Activated CD4-positive, alpha-beta T cell treated with anti-CD3 and anti-CD28 coated beads for 24 hours (primary cell): ENCODE measurements around the gene WNT9B.
"Not testable (repeated sequence)": the region's sequence is repeated elsewhere in the genome, so short reads cannot be mapped to it uniquely, and the experiment has no call there.

Experiments used
- DNase-seq, 2 donors: peaks; one replicate each; pipeline ENCODE4 v3.0.0-alpha.2; 2020; ENCODE audit warnings: low read depth in 2 of 2

The WNT9B gene

DNA sequence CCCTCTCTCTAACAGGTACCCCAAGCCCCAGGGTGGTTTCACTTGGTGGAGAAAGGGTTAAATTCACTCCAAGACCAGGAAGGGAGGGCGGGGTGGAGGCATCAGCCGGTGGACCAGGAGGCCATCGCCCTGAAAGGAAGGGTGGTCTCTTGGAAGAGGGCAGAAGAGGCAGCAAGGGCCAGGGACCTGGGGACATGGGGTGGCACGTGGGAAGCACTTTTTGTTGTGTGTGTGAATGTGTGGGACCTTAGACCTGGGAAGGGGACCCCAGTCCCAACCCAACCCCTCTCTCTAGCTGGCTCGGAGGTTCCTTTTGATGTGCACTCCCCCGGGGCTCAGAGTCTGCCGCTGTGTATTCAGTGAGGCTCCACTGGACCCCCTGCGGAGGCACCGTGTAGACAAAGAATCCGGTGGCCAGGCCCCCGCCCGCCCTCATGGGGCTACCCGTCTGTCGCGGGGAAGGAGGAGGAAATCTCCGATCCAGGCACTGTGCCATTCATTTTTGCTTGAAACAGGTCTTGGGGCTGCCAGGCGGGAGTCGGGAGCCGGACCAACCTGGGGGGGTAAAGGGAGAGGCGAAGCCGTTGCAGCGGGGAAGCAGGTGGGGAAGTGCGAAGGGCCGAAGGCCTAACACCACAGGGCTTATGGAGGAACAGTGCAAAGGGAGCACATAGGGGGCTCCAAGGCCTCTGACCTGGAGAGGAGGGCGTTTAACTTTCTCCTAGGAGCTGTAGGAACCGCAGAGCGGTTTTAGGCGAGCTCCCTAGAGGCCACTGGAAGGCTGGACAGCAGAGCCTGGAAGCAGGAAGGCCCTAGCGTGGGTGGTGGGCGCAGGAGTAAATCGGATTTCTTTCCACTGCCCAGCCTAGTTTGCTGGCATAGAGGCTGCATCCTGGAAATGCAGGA, 29.6 kb upstream of the WNT9B start:
- DNase-seq: no peak

DNA sequence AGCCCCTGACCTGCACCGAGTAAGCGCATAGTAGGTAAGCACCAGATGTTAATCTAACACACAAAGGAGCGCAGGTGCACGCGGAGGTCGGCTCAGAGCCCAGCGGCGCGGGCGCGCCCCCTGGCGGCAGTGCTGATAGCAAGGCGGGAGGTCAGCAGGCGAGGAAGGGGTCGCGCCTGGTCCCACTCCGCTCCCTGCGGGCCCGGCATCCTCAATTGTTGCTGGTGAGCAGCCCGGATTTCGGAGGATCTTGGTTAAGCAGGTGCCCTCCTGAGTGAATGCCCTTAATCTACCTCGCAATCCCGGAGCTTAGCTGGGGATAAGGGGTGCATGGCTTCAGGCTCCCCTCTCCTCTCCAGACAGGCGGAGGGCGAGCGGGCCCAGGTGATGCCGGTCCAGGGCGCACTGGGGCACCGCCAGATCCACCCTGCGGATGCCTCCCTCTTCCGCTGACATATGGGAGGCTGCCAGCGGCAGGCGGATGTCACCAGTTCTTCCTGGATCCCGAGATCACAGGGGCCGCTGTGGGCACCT, 28.9 kb upstream of the WNT9B start:
- DNase-seq: peak in 1 of 2 donors; percentile 25

DNA sequence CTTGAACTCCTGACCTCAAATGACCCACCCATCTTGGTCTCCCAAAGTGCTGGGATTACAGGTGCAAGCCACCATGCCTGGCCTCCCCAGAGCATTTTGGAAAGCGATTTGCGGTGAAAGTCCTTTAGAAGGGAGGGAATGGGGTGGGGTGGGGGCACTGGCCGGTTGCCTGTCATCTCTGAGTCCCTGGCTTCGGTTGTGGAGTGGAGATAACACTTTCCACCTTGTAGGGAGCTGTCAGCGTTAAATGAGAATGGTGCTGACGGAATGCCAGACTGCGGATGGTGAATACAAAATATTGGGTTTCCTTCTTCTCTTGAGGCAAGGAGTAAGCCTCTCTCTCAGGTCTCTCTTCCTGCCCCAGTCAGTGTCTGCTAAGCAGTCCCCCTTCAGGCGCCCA, 27.7 kb upstream of the WNT9B start:
- no peak for DNase-seq

DNA sequence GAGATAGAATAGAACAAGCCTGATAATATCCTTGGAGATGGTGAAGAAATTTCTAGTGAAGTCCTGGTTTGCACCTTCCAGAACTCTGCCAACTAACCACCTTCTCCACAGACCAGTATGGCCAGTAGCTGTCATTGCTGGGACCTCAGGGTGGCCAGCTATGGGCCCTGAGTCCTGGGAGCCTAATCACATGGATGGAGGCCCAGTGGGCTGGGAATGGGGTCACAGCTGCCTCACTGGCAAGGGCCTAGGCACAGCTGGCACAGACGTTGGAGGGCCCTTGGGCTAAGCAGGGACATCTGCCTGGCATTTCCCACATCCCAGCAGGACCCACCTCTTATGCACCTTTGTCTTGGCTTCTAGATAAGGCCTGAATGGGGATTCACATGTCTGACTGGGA, 25.3 kb upstream of the WNT9B start:
- no peak for DNase-seq

DNA sequence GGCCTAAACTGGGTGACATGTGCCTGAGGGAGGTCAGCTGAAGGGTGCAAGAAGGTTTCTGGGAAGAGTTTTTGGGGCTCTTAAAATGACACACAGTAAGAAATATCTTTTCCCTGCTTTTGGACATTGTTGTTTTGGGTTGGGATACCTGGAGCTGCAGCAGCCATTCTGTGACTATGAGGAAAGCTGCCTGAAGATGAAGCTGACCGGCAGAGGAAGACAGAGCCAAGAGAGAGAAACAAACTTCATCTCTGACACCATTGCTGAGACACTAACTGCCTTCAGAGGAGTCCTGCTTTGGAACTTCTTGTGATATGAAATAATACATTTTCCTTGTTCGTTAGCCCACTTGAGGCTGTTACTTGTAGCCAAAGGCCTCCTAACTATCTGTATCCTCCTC, 24.1 kb upstream of the WNT9B start:
- no peak for DNase-seq

DNA sequence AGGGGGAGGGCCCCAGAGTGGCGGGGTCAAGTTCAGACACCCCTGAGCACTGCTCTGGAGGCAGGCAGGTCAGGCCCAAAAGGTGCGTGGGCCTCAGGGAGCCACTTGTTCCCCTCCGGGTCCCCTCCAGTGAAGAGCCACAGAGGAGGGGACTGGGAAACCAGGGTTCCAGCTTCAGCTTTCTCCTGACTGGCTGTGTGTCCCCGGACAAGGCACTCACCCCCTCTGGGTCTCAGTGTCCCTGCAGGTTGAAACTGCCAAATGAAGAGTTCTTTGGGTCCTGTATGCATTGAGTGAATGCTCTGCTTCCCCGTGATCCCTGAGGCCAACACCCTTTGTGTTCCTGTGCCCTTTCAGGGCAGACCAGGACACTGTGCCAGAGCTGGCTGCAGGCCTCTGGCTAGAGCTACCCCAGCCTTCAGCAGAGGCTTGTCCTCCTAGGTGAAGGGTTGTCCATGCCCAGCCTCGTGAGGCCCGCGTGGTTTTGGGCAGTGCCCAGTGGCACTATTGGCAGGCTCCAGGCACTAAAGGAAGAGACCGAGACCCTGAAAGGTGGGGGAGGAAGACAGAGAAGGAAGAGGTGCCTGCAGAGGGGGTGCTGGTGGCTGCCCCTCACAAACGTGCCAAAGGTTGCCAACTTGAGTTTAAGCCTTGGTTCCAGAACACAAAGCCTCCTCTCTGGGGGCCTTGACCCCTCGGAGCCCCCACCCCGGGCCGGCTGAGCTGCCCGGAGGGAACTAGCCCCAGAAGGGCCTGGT, 19.6 kb upstream of the WNT9B start:
- no peak for DNase-seq

DNA sequence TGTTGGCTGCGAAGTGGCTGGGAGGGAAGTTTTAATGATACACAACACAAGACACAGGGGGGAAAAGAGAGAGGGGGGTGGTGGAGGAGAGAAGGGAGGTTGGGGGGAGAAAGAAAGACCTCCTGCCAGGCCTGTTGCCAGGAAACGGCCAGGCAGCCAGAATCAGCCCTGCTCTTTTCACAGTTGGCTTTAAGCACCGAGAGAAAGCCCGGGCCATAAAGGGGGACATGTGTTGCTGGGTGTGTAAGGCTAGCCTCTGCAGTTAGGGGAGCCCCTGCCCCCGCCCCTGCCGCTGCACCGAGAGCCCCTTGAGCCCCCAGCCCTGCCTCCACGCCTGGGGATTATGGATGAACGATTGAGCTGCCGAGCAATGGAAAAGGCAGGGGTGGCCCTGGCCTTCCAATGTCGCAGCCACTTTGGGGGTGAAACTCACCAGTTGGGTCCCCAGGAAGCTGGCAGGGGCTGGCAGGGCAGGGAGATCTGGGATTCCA, 19.0 kb upstream of the WNT9B start:
- no peak for DNase-seq

DNA sequence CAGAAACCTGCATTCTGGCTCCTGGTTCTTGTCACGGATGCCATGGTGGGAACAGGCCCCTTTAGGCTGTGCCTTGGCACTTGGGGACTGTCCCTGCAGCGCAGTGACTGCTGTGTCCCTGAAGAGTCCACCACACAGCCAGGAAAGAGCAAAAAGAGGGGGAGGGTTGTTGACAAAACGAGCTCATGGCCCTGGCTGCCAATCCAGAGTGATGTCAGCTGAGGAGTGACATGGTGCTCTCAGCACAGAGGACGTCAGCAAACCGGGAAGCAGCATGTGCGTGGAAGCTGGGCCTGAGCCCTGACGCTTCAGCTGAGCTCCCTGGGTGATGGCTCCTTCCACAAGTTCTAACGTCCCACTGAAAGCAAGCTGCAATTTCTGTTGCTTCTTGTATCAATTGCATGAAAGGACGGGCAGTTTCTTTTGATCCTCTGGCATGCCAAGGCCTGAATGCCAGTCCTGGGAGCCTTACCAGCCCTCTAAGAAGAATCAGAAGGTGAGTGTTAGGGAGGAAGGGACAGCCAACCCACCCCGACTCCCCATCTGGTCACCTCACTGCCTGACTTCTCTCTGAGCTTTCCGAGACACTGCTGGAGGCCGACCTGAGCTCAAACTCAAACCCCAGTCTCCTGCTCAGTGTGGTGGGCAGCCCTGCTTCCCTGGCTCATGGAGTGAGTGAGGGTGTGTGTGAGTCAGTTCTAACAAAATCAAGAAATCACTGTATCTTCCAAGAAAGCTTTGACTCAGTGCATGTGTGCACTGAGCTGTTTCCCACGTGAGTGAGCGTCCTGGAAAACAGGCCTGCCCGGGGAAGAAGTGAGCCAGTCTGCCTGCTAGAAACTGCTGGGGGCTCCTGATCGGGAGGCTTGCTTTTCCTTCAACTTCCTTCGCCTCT, 18.2 kb upstream of the WNT9B start:
- no peak for DNase-seq

DNA sequence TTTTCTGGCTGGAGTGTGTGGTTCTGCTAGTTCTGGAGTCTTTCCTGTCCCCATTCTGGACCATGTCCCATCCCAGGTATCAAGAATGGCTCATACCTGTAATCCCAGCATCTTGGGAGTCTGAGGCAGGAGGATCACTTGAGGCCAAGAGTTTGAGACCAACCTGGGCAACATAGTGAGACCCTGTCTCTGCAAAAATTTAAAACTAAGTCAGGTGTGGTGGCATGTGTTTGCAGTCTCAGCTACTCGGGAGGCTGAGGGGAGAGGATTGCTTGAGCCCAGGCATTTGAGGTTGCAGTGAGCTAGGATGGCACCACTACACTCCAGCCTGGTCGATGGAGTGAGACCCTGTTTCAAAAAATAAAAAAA, 17.6 kb upstream of the WNT9B start:
- no peak for DNase-seq

DNA sequence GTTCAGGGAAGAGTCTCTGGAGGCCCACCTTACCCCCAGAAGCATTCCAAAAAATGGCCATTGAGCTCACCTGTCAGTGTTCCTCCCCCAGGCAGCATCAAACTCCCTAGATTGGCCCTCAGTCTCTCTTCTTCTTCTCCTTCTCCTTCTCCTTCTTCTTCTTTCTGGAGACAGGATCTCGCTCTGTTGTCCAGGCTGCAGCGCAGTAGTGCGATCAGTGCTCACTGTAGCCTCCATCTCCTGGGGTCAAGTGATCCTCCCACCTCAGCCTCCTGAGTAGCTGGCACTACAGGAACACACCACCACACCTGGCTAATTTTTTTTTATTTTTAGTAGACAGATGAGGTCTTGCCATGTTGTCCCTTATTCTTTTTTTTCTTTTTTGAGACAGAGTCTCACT, 16.5 kb upstream of the WNT9B start:
- no peak for DNase-seq

DNA sequence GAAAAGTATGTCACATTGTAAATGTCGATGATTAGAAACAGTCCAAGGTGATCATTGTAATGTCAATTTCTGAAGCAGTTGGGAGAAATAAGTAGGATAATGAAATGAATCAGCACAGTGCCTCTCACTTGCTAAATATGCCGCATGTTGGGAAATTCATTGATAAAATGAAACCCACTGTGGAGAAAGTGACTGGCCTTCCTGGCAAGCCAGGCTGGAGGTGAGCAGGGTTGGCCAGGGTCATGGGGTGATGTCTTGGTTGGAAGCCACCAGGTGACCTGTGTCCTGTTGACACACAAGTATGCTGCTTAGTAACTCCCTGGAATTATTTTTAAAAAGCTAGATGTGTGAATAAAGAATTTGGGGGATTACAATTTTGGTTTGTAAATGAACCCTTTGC, 14.9 kb upstream of the WNT9B start:
- no peak for DNase-seq

DNA sequence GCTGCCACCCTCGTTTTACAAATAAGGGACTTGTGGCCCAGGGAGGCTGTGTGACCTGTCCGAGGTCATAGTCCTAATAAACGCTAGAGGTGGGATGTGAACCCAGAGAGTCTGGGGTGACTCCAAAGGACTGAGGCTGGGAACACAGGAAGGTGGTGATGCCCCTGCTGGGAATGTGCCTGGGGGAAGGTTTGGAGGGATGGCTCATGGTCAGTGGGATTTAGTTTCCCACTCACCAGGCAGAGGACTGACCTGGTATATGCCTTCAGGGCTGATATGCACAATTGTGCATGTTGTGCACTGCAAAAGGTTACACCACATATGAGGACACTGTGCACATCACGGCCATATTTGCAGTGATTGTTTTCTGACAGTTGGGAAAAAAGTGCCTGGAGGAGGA, 13.9 kb upstream of the WNT9B start:
- no peak for DNase-seq

DNA sequence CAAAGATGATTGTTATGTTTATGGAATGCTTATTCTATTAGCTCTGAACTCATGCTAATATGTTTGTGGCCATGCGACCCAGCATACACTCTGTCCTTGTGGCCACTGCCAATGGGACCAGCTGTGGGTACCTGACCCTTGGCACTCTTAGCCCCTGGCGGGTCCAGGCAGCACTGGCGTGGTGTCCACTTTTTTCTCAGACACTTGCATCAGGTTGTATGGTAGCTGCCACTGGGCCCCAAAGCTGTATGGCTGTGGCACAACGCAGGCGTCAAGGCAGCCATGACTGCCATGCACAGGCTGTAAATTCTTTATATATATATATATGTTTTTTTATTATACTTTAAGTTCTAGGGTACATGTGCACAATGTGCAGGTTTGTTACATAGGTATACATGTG, 12.2 kb upstream of the WNT9B start:
- DNase-seq: no peak

DNA sequence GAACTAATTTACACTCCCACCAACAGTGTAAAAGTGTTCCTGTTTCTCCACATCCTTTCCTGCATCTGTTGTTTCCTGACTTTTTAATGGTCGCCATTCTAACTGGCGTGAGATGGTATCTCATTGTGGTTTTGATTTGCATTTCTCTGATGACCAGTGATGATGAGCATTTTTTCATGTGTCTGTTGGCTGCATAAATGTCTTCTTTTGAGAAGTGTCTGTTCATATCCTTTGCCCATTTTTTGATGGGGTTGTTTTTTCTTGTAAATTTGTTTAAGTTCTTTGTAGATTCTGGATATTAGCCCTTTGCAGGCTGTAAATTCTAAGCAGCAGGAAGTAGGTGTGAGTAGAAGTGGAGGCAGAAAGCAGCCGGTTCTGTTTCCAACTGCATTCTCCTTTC, 10.8 kb upstream of the WNT9B start:
- not testable (repeated sequence) for DNase-seq

DNA sequence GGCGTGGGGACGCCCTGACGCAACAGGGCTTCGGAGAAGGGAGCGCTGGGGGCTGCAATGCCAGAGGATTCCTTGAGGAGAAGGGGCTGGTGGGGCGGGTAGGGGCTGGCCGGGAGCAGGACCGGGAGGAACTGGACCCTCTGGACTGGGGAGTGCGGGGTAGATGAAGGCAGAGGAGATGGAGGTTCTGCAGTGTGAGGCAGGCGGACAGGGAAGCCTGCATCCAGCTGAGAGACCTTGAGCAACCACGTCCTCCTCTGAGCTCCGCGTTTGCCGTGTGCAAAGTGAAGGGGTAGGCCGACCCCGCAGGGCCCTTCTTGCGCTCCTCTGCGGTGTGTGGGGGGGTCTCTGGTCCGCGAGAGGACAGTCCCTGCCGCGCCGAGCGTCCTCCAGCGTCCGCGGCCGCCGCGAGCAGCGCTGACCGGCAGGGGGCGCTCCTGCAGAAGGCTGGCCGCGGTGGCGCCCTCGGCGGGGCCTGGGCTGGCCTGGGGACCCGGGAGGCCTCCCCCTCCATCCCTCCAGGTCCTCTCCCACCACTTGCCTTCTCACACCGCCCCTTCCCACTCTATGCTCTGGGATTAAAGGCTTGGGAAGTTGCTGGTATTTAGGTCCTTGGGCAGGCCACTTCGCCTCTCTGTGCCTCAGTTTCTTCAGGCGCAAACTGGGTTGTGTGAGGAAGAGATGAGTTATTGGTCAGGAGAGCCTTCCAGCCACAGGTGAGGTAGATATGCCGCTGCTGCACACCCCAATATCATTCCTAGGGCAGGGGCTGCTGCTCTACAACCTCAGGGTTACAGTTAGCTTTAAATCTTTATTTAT, 9.6 kb upstream of the WNT9B start:
- peak in 1 of 2 donors; percentile 30 for DNase-seq

DNA sequence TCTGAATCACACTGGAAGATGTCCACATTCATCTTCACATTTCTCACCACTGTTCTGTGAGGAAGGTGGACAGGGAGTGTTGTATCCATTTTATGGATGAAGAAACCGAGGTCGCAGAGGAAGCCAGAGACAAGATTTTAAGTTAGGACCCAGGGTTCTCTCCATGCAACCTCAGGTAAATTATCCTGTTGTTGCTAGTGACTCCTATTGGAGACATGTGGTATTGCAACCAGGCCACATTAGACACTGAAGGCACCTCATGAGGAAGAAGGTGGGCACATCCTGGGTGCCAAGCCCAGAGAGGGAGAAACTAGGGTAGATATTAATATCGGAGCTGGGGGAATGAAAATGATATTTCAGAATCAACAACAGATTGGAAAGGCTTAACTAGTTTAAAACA, 8.5 kb upstream of the WNT9B start:
- no peak for DNase-seq

DNA sequence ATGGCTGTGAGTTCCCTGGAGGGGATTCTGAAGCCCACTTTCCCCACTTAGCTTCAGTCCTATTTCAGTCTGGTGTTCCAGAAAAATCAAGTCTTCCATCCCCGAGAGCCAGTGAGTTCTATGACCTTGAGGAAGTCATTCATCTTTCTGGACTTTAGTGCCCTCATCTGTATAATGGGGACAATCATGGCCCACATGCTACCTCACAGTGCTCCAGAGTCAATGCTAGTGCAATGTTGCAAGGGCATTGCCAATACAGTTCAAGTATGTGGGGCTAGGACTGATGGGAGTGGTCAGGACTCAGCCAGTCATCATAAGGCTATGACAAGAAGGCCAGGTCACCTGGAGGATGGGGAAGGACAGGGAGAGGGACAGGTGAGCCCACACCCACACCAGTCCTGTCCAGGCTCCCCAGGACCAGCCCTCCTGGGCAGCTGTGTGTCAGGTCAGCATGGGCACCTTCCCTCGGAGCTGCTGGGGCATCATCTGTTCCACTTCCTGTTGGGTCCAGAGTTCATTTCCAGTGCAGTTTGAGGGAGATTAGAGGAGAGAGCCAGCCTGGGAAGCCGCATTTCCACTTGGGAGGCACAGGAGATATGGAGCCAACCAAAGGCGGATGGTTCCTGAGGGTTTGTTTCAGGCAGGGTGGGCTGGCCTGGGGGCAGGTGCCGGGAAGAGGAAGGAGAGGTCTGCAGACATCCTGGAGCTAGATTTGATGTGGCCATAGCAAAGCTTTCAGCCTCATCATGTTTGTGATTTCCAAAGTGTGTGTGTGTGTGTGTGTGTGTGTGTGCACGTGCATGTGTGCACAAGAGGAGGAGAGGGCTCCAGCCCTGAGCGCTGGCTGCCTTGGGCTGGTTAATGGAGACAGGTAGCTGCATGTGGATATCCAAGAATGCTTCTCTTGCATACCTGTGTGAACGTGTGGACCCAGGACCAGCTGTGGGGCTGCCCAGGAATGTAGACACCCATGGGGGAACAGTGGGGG, 3.9 kb upstream of the WNT9B start:
- DNase-seq: no peak

DNA sequence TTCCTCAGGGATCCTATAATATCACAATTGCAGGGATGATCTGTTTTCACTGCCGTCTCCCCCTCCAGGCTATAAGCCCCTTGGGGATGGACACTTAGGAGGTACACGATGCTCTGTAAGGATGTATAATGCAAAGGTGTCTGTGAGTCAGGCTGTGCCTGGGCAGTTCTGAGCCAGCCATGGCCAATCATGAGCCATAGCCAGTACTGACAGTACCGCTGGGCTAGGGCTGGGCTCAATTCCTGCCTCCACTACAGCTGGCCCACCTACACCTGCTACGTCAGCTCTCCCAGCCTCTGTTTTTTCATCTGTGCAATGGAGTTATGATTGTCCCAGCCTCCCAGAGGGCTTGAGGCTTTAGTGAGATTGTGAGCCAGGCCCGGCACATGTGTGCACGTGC, 2.8 kb upstream of the WNT9B start:
- no peak for DNase-seq

DNA sequence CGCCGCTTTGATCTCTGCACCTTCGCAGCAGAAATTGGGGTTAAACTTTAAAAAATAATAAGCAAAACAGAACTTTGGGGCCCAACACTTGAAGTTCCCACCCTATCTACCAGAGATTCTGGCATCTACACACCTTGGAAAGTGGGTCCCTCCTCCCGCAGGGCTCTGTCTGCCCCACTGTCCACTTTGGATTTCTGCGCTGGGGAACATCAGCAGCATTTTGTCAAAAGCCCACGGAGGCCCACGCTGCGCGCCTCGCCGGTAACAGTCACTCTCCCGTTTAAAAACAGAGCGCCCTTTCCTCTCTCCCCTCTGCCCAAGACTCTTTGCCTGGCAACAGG, 725 bp upstream of the WNT9B start:
- DNase-seq: no peak
